NCI-H2196 treated with DMSO at 0.1 percent for 48 hours (cell line): ENCODE measurements around the gene OR1Q1.
"Not testable (repeated sequence)": the region's sequence is repeated elsewhere in the genome, so short reads cannot be mapped to it uniquely, and the experiment has no call there.

ENCODE experiments used
- DNase-seq: peaks from one replicate; lab custom pipeline; 2025; ENCODE audit not compliant: unreplicated experiment; lab: John Stamatoyannopoulos, UW

OR1Q1 gene, protein sequence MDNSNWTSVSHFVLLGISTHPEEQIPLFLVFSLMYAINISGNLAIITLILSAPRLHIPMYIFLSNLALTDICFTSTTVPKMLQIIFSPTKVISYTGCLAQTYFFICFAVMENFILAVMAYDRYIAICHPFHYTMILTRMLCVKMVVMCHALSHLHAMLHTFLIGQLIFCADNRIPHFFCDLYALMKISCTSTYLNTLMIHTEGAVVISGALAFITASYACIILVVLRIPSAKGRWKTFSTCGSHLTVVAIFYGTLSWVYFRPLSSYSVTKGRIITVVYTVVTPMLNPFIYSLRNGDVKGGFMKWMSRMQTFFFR

DNA sequence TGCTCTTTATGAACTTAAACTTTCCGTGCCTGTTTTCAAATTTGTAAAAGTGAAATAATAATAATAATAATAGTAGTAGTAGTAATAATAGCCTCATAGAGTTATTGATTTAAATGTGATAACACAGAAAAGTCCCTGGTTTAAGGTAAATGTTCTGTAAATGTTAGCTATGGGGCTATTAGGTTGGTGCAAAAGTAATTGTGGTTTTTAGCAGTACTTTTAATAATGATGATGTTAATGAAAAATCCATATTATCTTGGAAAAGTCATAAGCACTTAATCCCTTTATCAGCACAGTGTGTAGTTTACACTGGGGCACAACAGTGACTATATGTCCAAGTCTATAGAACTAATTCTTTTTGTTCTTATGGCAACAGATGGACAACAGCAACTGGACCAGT lies at the start of gene OR1Q1:
TSS of gene OR1Q1 (plus strand) at position 377 of the 400 bp plus-strand sequence. CDS start at position 377, 0 bp downstream.
- no peak for DNase-seq

DNA sequence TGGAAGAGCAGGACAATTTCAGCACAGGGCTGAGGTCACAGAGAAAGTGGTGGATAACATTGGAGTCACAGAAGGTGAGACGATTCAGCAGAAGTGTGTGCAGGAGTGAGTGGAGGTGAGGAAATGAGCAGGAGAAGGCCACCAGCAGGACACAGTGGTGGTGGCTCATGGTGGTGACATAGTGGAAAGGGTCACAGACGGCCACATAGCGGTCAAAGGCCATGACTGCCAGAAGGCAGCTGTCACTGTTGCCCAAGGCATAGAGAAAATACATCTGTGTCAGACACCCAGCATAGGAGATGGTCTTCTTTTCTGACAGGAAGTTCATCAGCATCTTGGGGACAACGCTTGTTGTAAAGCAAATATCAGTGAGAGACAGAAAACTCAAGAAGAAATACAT lies 46.6 kb upstream of the OR1Q1 start:
- DNase-seq, result no peak

DNA sequence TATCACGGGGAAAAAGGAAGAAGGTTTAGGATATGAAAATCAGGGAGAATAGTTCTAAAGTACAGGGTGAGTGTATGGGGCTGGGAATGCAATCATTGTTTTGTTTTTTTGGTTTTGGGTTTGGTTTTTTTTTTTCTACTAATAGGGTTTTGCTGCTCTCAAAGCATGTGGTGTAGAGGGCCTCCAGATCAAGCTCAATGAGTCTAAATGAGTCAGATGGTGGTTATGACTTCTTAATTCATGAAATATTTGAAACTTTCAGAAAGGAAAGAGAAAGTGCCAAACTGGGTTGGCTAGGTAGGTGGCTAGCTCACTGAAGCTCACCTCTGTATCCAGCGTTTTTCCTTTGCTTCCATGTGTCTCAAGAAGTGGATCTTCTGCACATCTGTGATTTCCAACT lies 42.1 kb upstream of the OR1Q1 start:
- no peak for DNase-seq

DNA sequence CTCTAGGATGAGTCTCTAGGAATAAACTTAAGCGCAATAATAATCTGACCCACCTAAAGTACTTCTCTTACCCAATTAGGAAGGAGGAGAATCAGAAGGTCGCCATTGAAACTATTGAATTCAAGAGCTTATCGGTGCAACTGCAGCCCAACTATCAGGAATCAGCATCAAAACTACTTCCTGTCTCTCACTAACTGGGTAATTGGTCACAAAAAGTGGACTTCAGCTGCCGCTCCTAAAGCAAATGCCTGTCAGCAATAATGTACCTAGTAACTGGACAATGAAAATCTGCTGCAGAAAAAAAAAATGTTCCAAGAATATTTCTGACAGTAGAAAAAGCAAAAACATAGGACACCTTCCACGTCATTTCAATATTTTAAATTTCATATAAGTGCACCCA lies 34.7 kb upstream of the OR1Q1 start:
- no peak for DNase-seq

DNA sequence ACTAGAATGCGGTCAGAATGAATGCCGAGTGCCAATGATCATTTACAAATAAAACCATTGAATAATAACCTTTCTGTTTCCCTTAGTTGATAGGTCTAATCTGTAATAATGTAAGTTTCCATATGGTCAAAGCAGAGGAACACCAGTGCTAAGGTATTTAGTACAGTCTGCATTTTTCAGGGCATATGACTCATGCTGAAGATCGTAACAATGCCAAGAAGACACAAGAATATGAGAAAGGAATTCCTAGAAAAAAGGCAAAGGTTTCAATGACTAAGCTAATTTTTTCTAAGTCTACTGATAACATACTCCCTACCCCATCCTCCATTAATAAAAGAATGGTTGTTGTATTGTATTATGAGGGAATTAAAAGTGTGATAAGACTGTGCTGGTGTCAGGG lies 34.2 kb upstream of the OR1Q1 start:
- DNase-seq, result no peak

DNA sequence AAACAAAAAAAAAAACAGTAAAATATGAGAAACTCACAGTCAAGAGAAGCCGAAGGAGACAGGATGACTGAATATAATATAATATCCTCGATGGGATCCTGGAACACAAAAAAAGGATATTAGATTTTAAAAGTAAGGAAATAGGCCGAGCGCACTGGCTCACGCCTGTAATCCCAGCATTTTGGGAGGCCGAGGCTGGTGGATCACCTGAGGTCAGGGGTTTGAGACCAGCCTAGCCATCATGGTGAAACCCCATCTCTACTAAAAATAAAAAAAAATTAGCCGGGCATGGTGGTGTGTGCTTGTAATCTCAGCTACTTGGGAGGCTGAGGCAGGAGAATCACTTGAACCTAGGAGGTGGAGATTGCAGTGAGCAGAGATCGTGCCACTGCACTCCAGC lies 31.3 kb upstream of the OR1Q1 start, which contains the start of gene OR1L8:
TSS of gene OR1L8 (minus strand) at position 101 of the 400 bp plus-strand sequence. CDS start 14,907 bp downstream, outside the sequence.
- DNase-seq, result not testable (repeated sequence)

DNA sequence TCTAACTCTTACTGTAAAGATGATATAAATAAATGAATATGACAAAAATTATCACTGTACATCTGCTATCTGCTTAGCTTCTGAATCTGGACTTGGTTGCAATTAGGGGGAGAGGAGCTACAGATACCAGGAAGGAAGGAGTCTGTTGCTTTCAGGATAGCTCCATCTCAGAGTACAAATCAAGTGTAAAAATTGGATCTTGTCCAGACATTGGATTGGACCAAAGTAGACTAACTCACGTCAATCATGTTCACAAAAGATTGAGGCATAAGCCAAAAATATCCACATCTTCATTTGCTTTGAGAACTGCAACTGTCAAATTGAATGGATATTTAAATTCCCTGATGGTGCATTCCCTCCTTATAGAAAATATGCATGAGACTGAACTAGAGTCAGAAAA lies 8.8 kb upstream of the OR1Q1 start:
- no peak for DNase-seq

DNA sequence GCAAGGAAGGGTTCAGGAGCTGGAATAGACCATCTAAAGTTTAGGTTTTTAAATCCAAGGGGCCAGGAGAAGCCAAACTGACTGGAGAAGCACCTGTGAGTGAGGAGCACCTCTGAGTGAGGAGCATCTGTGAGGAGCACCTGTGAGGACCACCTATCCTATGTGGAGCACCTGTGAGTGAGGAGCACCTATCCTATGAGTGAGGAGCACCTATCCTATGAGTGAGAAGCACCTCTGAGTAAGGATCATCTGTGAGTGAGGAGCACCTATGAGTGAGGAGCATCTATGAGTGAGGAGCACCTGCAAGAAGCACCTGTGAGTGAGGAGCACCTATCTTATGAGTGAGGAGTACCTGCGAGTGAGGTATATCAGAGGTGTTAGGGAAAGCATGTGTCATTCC lies 8.0 kb upstream of the OR1Q1 start:
- no peak for DNase-seq

DNA sequence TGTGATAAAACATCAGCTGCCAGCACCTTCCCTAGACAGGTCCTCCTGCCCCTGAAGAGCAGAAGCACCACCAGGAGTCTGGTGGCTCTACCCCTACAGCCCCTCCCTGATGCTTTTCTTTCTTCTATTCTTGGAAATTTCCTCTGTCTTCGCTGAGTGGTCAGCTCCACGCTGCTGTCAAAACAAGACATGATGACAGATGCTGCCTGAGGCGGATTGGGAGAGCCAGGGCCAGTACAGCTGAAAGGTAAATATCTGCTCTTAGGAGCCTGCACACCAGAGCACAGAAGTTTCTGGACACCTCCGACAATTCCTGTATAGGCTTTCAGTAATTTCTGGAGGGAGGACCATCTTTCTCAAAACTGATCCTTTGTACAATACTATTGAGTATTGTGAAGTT lies 4.7 kb upstream of the OR1Q1 start:
- no peak for DNase-seq

DNA sequence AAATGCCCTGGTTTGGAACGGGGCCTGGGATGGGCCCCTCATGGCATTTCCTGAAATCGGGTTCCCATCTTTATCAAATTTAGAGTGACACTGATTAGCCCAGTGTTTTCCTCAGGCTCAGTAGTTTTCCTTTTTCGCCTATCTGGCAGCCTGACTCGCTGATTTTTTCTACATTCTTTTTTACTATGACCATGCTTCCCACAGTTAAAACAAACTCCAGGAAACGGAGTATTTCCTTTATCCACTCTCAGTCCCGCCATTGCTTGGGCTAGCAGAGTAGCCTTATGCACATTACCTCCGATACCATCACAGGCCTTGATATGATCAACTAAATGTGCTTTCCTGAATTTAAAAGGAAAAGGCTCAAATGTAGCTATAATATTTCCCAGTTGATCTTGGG lies 5.5 kb downstream of the OR1Q1 start:
- no peak for DNase-seq

DNA sequence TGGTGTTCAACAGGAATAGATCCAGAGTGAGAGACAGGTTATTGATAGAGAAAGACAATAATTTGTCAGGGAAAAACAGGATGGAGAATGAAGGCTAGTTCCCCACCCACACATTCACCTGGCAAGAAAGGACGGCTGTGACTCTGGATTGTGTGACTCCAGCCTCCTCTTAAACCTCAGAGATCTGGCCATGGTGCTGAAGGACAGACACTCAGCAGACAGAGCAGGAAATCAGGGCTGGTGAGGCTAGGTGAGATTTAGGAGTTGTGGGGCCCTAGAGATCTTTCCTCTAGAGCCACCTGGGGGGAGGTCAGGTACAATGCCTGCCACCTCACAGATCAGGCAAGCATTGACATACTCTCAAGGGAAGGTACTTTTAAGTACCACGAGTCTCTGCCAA lies 27.7 kb downstream of the OR1Q1 start:
- DNase-seq, result no peak

DNA sequence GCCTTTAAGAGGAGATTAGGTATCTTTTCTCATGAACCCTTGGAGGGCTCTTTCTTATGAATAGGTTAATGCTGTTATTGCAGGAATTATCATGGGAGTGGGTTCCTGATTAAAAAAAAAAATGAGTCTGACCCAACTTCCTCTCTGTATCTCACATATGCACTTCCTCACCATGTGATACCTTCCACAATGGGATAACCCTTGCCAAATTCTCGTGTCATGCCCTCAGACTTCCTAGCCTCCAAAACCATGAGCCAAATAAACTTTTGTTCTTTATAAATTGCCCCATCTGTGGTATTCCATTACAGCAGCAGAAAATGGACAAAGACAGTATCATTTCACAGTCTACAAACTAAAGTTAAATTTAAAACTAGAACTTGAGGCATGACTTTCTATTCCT lies 41.8 kb downstream of the OR1Q1 start:
- DNase-seq, result no peak

DNA sequence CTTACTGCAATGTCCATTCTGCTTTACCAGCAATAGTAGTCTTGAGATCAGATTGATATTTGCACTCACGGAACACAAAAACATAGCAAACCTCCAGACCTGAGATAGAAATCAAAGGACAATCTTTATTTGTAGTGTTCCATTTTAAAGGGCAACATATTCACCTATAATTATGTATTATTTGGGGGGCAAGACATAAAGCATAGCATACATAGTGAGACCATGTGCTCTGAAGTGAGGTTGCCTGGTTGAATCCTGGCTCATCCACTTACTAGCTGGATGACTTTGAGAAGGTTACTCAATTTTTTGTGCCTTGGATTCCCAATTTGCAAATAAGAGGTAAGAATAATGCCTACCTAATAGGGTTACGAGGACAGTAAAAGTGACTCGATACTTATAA lies 43.0 kb downstream of the OR1Q1 start, which contains the start of gene OR1B1:
TSS of gene OR1B1 (minus strand) at position 101 of the 400 bp plus-strand sequence.
- DNase-seq, result no peak

DNA sequence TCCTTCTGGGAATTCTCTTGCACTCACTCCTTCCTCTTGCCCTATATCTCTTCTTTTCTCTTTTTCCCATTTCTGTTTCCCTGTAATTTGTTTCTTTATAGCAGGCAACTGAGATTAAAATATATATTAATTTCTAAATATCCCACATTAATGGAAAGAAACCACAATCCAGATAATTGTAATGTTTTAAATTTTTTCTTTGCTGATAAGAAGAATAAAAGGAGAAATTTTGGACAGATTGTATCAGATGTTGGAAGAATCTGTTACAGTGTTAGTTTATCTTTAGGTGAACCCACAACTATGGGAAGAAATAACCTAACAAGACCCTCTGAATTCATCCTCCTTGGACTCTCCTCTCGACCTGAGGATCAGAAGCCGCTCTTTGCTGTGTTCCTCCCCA lies 46.9 kb downstream of the OR1Q1 start, which contains the start of gene OR1L1:
TSS of gene OR1L1 (plus strand) at position 301 of the 400 bp plus-strand sequence. CDS start at position 301, 0 bp downstream.
- DNase-seq, result no peak
